Measurements from ENCODE around the gene PPL.

DNA sequence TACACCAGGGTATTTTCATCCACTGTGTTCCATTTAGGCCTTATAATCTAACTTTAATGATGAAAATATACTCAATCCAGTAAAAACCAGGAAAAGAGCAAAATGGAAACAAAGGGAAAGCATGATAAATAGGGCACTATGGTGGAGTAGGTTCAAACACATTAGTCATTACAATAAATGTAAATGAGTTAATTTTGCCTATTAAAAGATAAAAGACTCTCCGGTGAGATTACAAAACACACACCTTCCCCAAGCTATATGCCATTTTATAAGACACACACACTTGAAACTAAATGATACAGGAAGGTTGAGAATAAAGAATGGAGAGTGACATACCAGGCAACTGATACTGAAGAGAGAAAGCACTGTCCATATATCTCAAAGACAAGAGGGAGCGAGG lies 10.0 kb downstream of the PPL start:
- TF ChIP-seq, protein P1, sequence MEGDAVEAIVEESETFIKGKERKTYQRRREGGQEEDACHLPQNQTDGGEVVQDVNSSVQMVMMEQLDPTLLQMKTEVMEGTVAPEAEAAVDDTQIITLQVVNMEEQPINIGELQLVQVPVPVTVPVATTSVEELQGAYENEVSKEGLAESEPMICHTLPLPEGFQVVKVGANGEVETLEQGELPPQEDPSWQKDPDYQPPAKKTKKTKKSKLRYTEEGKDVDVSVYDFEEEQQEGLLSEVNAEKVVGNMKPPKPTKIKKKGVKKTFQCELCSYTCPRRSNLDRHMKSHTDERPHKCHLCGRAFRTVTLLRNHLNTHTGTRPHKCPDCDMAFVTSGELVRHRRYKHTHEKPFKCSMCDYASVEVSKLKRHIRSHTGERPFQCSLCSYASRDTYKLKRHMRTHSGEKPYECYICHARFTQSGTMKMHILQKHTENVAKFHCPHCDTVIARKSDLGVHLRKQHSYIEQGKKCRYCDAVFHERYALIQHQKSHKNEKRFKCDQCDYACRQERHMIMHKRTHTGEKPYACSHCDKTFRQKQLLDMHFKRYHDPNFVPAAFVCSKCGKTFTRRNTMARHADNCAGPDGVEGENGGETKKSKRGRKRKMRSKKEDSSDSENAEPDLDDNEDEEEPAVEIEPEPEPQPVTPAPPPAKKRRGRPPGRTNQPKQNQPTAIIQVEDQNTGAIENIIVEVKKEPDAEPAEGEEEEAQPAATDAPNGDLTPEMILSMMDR (IDR thresholded peaks at IDR 0.05 in 4 of 5, conservative IDR thresholded peaks at IDR 0.05 in 1 of 5), result no peak
- TF ChIP-seq POLR2A (IDR thresholded peaks at IDR 0.05), result no peak

Measured in gastrocnemius medialis (tissue), 4 donors.